NCI-H82 treated with DMSO at 0.1 percent for 48 hours (cell line): ENCODE data around the gene CALHM1.
A peak's percentile ranks its signal among the peaks of the same experiment; 100 is the strongest.
"Not testable (repeated sequence)": the region's sequence is repeated elsewhere in the genome, so short reads cannot be mapped to it uniquely, and the experiment has no call there.

Source experiments
- DNase-seq: peaks from one replicate; lab custom pipeline; 2025; ENCODE audit not compliant: unreplicated experiment; lab: John Stamatoyannopoulos, UW

The CALHM1 gene

DNA sequence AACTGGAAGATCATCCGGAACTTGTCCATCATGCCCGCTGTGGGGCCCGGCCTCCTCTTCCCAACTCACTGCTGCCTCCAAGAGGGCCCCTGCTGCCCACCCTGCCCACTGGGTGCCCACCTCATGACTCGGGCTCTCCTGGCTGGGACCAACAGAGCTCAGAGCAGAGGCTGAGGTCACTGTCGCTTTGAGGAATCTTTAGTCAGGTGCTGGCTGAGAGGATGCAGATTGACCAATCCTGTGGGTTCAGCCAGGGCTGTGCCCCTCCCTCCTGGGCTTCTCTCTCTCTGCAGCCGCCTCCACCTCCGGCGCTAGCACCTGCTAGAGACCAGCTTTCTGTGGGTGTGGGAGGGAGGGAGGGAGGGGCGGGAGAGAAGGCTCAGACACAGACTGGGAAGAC lies at the start of gene CALHM1:
CALHM1 (minus strand) TSS at position 181 of the 400 bp plus-strand sequence; CDS start at position 32, 149 bp downstream.
- no peak for DNase-seq

DNA sequence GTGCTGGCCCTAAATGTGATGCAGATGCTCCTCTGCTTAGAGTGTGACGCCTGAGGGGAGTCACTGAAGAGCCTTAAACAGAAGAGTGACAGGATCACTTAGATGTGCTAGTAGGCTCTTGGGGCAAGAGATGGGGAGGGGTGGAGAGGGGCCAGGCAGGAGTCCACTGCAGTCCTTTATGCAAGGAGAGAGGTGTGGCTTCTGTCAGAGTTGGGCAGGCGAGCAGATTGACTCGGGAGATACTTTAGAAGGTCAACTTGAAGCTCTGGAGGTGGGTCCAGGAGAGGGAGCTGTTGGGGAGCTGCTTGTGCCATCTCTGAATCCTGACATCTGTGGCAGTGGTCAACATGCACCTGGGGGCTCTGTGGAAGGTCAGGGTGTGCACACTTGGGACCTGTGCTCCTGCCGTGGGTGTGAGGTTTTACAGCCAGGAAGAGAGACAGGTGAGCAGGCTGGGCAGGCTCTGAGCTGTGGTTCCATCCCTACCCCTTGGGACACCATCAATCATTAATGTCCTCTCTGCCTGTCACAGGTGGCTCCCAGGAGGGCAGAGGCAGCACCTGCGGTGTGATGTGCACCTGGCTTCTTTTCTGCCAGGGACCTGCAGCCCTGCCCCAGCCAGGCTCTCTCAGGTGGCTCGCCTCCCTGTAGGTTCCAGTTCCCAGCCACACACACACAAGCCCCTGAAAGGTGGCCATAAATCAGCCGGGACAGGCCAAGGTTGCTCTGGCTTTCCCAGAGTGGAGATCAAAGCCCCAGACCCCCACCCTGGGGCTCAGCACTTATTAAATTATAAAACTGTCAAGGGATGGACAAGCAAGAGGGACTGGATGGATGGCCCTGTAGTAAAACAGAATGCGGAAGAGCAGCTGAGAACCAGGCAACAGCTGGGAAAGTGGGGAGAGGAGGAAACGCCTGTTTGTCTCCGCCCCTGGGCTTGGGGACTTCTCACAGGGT lies 48.8 kb upstream of the CALHM1 start:
- DNase-seq: no peak

DNA sequence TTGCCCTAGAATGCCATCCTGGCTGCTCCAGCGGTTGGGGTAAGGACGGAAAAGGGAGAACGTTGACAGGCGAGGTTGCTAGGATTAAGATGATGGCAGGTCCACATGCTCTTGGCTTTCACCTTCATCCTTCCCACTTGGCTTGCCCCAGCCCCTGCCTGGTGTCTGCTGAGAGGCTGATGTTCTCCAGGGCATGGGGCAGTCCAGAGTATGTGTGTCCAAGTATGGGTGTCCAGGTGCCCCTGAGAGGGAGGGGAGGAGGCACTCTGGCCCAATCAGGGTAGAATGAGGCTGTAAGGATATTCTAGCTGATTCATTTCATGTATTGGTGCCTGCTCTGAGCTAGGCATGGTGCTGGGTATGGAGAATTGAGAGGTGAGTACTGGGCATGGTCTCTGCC lies 47.4 kb upstream of the CALHM1 start:
- DNase-seq: no peak

GRCh38 chr10:103504181-103504783 lies 45.6 kb upstream of the CALHM1 start:
- DNase-seq: no peak

DNA sequence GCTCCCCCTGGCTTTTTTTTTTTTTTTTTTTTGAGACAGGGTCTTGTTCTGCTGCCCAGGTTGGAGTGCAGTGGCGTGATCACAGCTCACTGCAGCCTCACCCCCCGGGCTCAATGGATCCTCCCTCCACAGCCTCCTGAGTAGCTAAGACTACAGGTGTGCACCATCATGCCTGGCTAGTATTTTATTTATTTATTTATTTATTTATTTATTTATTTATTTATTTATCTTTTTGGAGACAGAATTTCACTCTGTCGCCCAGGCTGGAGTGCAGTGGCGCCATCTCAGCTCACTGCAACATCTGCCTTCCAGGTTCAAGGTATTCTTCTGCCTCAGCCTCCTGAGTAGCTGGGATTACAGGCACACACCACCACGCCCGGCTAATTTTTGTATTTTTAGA lies 45.1 kb upstream of the CALHM1 start:
- DNase-seq: not testable (repeated sequence)

DNA sequence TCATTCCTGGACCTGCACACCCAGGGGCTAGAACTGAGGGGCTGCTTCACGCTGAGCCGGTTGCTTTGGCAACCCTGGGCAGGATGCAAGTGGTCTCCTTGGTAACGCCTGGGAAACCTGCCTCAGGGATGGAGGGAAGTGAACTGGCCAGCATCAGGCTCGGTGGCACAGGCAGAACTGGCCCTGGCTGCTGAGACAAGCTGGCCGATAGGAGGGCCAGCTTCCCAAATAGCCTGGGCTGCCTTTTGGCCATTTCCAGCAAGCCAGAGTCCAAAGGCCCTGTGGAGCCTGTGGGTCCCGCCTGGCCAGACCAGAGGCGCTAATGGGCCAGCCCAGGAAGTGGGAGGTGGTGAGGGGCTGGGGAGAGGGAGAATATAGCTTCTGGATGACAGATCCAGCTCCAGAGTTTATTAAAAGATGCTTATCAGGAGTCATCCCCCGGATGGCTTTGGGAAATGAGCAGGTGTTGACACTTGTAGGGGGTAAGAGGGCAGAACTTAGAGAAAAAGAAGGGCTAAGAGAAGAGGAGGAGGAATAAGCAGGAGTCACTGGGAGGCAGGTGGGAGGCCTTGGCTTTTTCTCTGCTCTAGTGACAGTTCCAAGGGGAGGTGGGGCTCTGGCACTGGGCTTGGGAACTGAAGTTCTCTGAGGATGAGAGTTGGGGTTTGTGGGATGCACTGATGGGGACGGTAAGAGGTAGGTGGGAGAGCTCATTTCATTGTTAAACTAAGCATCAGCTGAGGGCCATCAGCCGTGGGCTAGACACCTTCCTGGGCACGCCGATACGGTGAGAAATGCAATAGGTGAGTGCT lies 44.4 kb upstream of the CALHM1 start:
- no peak for DNase-seq

DNA sequence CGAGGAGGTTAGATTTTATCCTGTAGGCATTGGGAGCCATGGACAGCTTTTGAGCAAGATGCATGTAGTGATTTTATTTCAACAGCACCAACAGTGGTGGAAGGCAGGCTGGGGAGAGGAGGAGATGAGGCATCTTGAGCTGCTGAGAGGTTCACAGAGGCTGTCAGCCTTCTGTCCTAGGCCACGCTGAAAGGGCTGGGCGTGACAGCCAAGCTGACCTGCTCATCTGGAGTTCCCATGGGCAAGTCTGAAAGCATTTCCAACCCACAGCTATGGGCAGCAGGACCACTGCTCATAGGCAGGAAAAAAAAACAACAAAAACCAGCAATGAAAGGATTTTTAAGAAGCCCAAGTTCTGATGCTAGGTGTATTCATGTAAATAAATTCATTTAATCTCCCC lies 42.5 kb upstream of the CALHM1 start:
- DNase-seq: no peak

- DNase-seq: no peak
Observed at GRCh38 chr10:103500481-103500880, 41.8 kb upstream of the CALHM1 start.

- no peak for DNase-seq
Observed at GRCh38 chr10:103499881-103500280, 41.2 kb upstream of the CALHM1 start.

DNA sequence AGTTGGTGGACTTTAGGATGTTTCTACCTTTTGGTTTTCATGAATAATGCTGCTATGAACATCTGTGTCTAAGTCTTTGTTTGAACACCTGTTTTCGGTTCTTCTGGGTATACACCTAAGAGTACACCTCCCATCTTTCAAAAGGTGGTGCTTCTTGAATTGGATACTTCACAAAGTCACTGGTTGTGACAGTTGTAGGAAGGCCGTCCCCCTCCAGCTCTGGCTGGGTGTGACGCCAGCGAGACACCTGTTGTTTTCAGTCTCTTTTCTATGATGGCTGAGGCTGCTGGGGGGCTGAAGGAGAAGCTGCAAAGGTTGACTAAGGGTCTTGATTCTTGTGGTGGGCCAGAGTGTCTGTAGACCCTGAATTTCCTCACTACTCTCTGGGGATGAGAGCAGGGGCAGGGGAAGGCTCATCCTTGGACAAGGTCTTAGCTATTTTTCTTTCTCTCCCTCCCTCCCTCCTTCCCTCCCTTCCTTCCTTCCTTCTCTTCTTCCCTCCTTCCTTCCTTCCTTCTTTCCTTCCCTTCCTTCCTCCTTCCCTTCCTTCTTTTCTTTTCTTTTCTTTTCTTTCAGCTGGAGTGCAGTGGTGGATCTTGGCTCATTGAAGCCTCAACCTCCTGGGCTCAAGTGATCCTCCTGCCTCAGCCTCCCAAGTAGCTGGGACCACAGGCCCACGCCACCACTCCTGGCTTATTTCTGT lies 40.4 kb upstream of the CALHM1 start:
- no peak for DNase-seq

DNA sequence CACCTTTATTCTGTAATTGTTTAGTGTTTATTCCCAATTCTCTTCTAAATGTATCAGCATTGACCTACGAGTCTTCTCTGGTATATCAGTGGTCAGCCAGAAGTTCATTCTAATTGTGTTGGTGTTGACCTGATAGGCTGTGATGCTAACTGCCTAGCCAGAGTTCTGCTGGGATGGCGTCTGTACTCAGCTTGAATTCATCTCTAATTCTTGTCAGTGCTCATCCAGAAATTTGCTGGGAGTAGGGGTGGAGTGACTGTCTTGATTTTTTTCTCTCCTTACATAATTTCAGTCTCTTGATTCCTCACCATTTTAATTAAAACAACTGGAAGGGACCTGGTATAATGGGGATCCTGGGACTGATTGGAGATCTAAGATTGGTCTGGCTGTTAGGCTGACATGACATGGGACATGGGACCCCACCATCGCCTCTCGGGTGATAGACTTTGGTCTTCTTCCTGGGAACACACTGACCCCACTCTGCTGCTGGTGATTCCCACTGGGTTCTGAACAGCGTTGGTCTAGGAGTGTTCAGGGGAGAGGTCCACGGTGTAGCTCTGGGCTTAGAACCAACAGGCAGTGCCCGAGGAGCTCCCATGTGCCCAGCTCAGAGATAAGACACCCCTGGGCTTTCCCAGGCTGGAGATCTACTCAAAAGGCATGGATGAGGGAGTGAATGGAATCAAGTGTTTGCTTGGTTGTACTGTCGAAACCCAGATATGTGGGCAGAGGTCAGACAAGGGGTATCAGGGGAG lies 38.6 kb upstream of the CALHM1 start:
- no peak for DNase-seq

GRCh38 chr10:103495321-103495720 lies 36.6 kb upstream of the CALHM1 start:
- DNase-seq: no peak

GRCh38 chr10:103493916-103494877 lies 35.5 kb upstream of the CALHM1 start:
- no peak for DNase-seq

GRCh38 chr10:103493362-103493915 lies 34.7 kb upstream of the CALHM1 start, which contains the start of gene NEURL1:
TSS of gene NEURL1 (plus strand) at chr10:103493705. CDS start at chr10:103494388, 683 bp downstream.
- peak; percentile 4 for DNase-seq

- DNase-seq: no peak
Observed at GRCh38 chr10:103492655-103493261, 34.1 kb upstream of the CALHM1 start.

DNA sequence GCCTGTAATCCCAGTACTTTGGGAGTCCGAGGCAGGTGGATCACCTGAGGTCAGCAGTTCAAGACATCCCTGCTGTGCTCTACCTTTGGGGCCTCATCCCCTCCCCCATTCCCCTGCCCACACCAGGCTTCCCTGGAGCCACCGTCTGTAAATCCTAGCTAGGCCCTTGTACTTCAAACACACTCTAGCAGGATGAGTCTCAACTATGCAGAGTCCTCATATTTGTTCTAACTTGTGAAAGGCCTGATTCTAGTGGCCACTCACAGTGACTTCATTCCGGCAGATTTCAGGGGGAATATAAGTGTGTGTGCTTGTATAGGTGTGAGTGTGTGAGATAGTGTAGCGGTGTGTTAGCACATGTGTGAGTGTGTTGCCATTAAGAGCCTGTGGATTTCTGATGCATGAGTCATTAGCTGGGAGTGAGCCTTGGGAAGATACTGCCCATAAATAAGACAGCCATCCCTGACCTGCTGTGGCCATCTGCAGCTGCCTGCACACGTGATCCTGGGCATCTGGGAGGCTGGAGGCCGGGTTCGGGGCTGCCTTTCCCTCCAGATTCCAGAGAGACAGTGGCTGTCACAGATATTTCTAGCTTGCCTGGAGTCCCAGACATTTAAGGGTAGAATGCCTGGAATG lies 33.1 kb upstream of the CALHM1 start:
- DNase-seq: no peak

- no peak for DNase-seq
Observed at GRCh38 chr10:103490986-103491314, 32.2 kb upstream of the CALHM1 start.

GRCh38 chr10:103487410-103487708 lies 28.7 kb upstream of the CALHM1 start:
- no peak for DNase-seq
